HepG2 (cell line): ENCODE measurements around the gene UGCG. TPM values are rescaled to one million over a fixed set of nuclear protein-coding genes. Genes with fewer than 3 reads are reported as not detected.

Source experiments
- ATAC-seq: fragments of 200-7000 bp; cut with Tn5 transposase; 3 replicates; pipeline ENCODE4 v1.9.1; 2020; ENCODE audit warnings: mild to moderate bottlenecking, moderate library complexity
- BruUV-seq: library from RNA; stranded (reverse); fragments of 400-500 nt; replicated peaks from 2 replicates; lab custom pipeline; 2021; lab: Mats Ljungman, UMichigan
- CTCF ChIA-PET: fragments of 300-600 bp; formaldehyde crosslinking; extraction: SDS; loops from one replicate; lab custom pipeline; 2021; ENCODE audit warnings: low total read pairs, inconsistent platforms, low intra/inter-chr PET ratio; lab: Yijun Ruan, JAX
- POLR2A ChIA-PET: fragments of 350-600 bp; sonication (Branson Sonifier 250); formaldehyde crosslinking; loops from one replicate; lab custom pipeline; 2020; ENCODE audit warnings: antibody characterized with exemption, inconsistent platforms; lab: Yijun Ruan, JAX
- DNase-seq: peaks from one replicate; pipeline ENCODE4 v3.0.0-alpha.2; 2015; ENCODE audit warnings: low spot score
- FAIRE-seq: peaks from 3 replicates; lab custom pipeline; 2011; peaks lifted over from hg19 to GRCh38; lab: Jason Lieb, UNC
- H2AFZ ChIP-seq: one replicate; pipeline ENCODE4 v1.6.1; 2011; ENCODE audit warnings: low read length, inconsistent platforms
- H3K27ac ChIP-seq: fragments of 300-600 bp; 3 replicates; pipeline ENCODE4 v1.8.0; 2011; ENCODE audit warnings: mixed run types, mild to moderate bottlenecking, mixed read lengths, low read length, inconsistent platforms; ENCODE audit not compliant: insufficient read depth; ENCODE audit errors: extremely low read length
- H3K27me3 ChIP-seq, 2 experiments: fragments of 200-600 bp in 1 of 2; 2 replicates in 1 of 2; 3 replicates in 1 of 2; pipeline versions ENCODE4 v1.6.0 to v1.8.0; 2011; ENCODE audit warnings: low read length in 2 of 2, mild to moderate bottlenecking in 2 of 2, moderate library complexity in 2 of 2, inconsistent platforms in 1 of 2; ENCODE audit not compliant: insufficient read depth in 2 of 2, control insufficient read depth in 1 of 2
- H3K36me3 ChIP-seq, 2 experiments: fragments of 200-600 bp in 1 of 2; replicated peaks in 1 of 2; 2 replicates in 1 of 2; 3 replicates in 1 of 2; pipeline versions ENCODE4 v1.5.1 to v1.8.0; 2011; ENCODE audit warnings: low read length in 2 of 2, inconsistent platforms in 1 of 2; ENCODE audit not compliant: insufficient read depth in 2 of 2, control insufficient read depth in 1 of 2
- H3K4me1 ChIP-seq: 2 replicates; pipeline ENCODE4 v1.5.1; 2012; ENCODE audit warnings: low read length, inconsistent platforms; ENCODE audit not compliant: insufficient read depth
- H3K4me2 ChIP-seq: 2 replicates; pipeline ENCODE4 v1.6.0; 2011; ENCODE audit warnings: low read depth, low read length, inconsistent platforms
- H3K4me3 ChIP-seq, 3 experiments: fragments of 200-600 bp in 1 of 3; sonication (generic), shearing (Covaris generic) in 1 of 3; replicated peaks in 1 of 3; 2 replicates each; pipeline ENCODE4 v1.5.1; 2011 to 2016; ENCODE audit warnings: low read length in 3 of 3, inconsistent platforms in 2 of 3, low read depth in 2 of 3, mild to moderate bottlenecking in 2 of 3, control low read depth in 1 of 3, mixed read lengths in 1 of 3; ENCODE audit not compliant: insufficient read depth in 1 of 3
- H3K79me2 ChIP-seq: one replicate; pipeline ENCODE4 v1.6.1; 2011; ENCODE audit warnings: low read length, inconsistent platforms; ENCODE audit not compliant: insufficient read depth
- H3K9ac ChIP-seq: 2 replicates; pipeline ENCODE4 v1.6.0; 2011; ENCODE audit warnings: mild to moderate bottlenecking, low read depth, low read length, inconsistent platforms; ENCODE audit not compliant: insufficient read depth
- H3K9me3 ChIP-seq: 2 replicates; pipeline ENCODE4 v1.5.1; 2012; ENCODE audit warnings: mild to moderate bottlenecking, low read length
- H4K20me1 ChIP-seq: 2 replicates; pipeline ENCODE4 v1.6.0; 2011; ENCODE audit warnings: inconsistent platforms, mild to moderate bottlenecking, low read length, moderate library complexity; ENCODE audit not compliant: insufficient read depth
- DMAP1 ChIP-seq: IDR thresholded peaks from 2 replicates; pipeline ENCODE4 v1.6.1; 2016
- IRF9 ChIP-seq: sonication (generic); formaldehyde crosslinking; IDR thresholded peaks from 2 replicates; pipeline ENCODE4 v1.8.0; 2022; ENCODE audit warnings: missing genetic modification reagents, mild to moderate bottlenecking, borderline replicate concordance
- RBAK ChIP-seq: sonication (generic); formaldehyde crosslinking; IDR thresholded peaks from 2 replicates; pipeline ENCODE4 v1.5.1; 2020; ENCODE audit warnings: mild to moderate bottlenecking, missing genetic modification reagents
- ZNF530 ChIP-seq: sonication (generic); formaldehyde crosslinking; IDR thresholded peaks from 2 replicates; pipeline ENCODE4 v1.5.0; 2020; ENCODE audit warnings: low read depth, mild to moderate bottlenecking, missing genetic modification reagents
- ZNF766 ChIP-seq: sonication (generic); formaldehyde crosslinking; IDR thresholded peaks from 2 replicates; pipeline ENCODE4 v1.5.0; 2020; ENCODE audit warnings: missing genetic modification reagents, borderline replicate concordance
- WGBS: methylation state at CpG from one replicate; pipeline ENCODE4 v1.1.6; 2017; ENCODE audit warnings: low lambda C conversion rate; 5-methylcytosine and 5-hydroxymethylcytosine counted together
- in situ Hi-C: cut with HindIII; loops from 2 replicates; pipeline ENCODE4 v1.10.0; 2017; ENCODE audit warnings: low pct_unique_long_range_greater_than_20kb; ENCODE audit not compliant: extremely low pct_ligation_motif_present
- intact Hi-C: fragments of 100-400 bp; cut with micrococcal nuclease; formaldehyde crosslinking; loops from one replicate; pipeline ENCODE4 v1.10.0; 2022; ENCODE audit not compliant: unreplicated experiment
- polyA plus RNA-seq, 8 experiments: library from polyadenylated mRNA; depleted of rRNA in 3 of 8; stranded (reverse) in 7 of 8; unstranded in 1 of 8; fragments of >200 nt; fragmentation: Illumina TruSeq in 4 of 8; extraction: Trizol in 4 of 8; gene quantifications; 2 replicates each; pipeline versions ENCODE4 v1.2.1 to v1.2.3, GENCODE V29; 2011 to 2016; ENCODE audit warnings: low read depth in 4 of 8, missing spikeins in 1 of 8, mixed read lengths in 1 of 8; ENCODE audit not compliant: insufficient read depth in 1 of 8
- total RNA-seq, 5 experiments: library from RNA; depleted of rRNA; stranded (reverse); fragments of >200 nt; fragmentation: Illumina TruSeq; extraction: Trizol; gene quantifications; 2 replicates each; pipeline ENCODE4 v1.2.3, GENCODE V29; 2016; ENCODE audit warnings: low read depth in 1 of 5

UGCG gene
- total and polyA plus RNA-seq, 2 of the 13 experiments (the other 11 are each of a cell fraction or from before 2014, with no cell fraction given), result 10.5 to 13.9 TPM

GRCh38 chr9:111872886-111873285 is 23.7 kb upstream of the UGCG start:
- Histone ChIP-seq H3K36me3 (no peaks in the 10 kb centered on the region), H2AFZ (no peak overlapping the region), H3K4me2 (no peak overlapping the region), H3K4me3 (no peak overlapping the region), H3K27ac (no peak overlapping the region), H3K4me1 (peaks cover 9% of the 10 kb centered on the region; the same call in 1 of the 2 replicates), H4K20me1 (no peaks in the 10 kb centered on the region), H3K79me2 (no peaks in the 10 kb centered on the region), H3K9ac (no peak overlapping the region), H3K27me3 (no peaks in the 10 kb centered on the region), H3K9me3 (no peaks in the 10 kb centered on the region)
- 51% methylated on average over 3 of the region's 3 CpGs for WGBS
- ATAC-seq (no peak), DNase-seq (no peak), FAIRE-seq (no peak)
- intact Hi-C loops, result no loop called here
- in situ Hi-C loops, result no loop called here
- POLR2A ChIA-PET, result no interaction called here
- TF ChIP-seq DMAP1 (CRISPR knock-in tag) (no peak), IRF9 (no peak), ZNF530 (CRISPR knock-in tag) (no peak), RBAK (CRISPR knock-in tag) (no peak)
- CTCF ChIA-PET, result no interaction called here
- no TSS peak for BruUV-seq

- no peak overlapping the region for H3K27ac ChIP-seq
- no peak for TF ChIP-seq ZNF766
- WGBS, result 41% methylated on average over 6 of the region's 6 CpGs
- H3K27me3 ChIP-seq, result no peaks in the 10 kb centered on the region
- no peaks in the 10 kb centered on the region for H3K36me3 ChIP-seq
- H3K79me2 ChIP-seq, result no peaks in the 10 kb centered on the region
- no peak overlapping the region for H3K9ac ChIP-seq
- ChIA-PET POLR2A (no interaction called here), CTCF (no interaction called here)
- no TSS peak for BruUV-seq
- FAIRE-seq, result no peak
- intact Hi-C loops (no loop called here), in situ Hi-C loops (no loop called here)
- H3K9me3 ChIP-seq, result no peaks in the 10 kb centered on the region
- no peak overlapping the region for H3K4me3 ChIP-seq
- H4K20me1 ChIP-seq, result no peaks in the 10 kb centered on the region
- H3K4me1 ChIP-seq, result peaks cover 9% of the 10 kb centered on the region; the same call in 1 of the 2 replicates
- ATAC-seq, result no peak
- DNase-seq, result no peak
- H3K4me2 ChIP-seq, result no peak overlapping the region
- no peak overlapping the region for H2AFZ ChIP-seq
Measured at GRCh38 chr9:111873901-111874300, 22.7 kb upstream of the UGCG start.
